Measurements from ENCODE around the gene PCDHA9. TPM values are rescaled to one million over a fixed set of nuclear protein-coding genes. Genes with fewer than 3 reads are reported as not detected.

Gene PCDHA9
- total and polyA plus RNA-seq, 7 donors, result 0.01 to 1.4 (median 0.68) TPM; not detected in 2

DNA sequence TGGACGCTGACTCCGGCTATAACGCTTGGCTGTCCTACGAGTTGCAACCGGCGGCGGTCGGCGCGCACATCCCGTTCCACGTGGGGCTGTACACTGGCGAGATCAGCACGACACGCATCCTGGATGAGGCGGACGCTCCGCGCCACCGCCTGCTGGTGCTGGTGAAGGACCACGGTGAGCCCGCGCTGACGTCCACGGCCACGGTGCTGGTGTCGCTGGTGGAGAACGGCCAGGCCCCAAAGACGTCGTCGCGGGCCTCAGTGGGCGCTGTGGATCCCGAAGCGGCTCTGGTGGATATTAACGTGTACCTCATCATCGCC is 29.0 kb downstream of the PCDHA9 start:
- H3K27me3 ChIP-seq, result peaks cover 0 to 87% (median 10%) of the 10 kb centered on the region in 3 donors
- intact Hi-C loops (cut with DNase I), result no loop called here

DNA sequence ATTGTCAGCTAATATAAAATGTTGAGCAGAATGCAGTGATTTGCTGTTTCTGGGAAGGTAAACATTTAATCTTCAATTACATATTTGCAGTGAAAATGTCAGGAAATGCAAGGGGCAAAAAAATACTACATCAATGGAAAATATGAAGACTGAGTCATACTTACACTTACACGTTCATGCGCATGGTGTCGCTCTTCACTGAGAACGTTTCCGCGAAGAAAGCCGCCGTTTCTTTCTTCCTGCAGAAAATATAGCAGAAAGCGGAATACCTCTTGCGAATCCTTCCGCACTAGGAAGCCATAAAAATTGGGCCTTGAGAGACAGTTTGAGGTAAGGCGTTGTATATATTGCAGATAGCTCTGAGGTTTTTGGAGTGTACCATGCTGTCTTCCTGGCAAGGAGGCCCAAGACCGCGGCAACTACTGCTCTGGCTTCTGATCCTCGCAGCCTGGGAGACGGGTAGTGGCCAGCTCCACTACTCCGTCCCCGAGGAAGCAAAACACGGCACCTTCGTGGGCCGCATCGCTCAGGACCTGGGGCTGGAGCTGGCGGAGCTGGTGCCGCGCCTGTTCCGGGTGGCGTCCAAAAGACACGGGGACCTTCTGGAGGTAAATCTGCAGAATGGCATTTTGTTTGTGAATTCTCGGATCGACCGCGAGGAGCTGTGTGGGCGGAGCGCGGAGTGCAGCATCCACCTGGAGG is 33.9 kb downstream of the PCDHA9 start, which contains the start of gene PCDHA13:
Gene PCDHA13 (plus strand): TSS at position 236 of the 702 bp plus-strand sequence. CDS start 145 bp downstream, at position 381.
- intact Hi-C loops (cut with DNase I), result loop anchor here (5.0 kb wide), 1 partner anchor 160 kb away; no protein-coding TSS in a partner anchor
- Histone ChIP-seq H3K4me3 (peak within 1 kb of the TSS in 2 of 4 donors; percentile 1 to 22), H3K27me3 (peaks cover 0 to 69% (median 7%) of the 10 kb centered on the region in 3 donors), H3K9me3 (peaks cover 16 to 29% (median 25%) of the 10 kb centered on the region in 4 donors), H3K27ac (peak within 1 kb of the TSS in 1 of 4 donors; percentile 43), H3K36me3 (no peaks in the 10 kb centered on the region), H3K4me1 (no peaks in the 10 kb centered on the region)
- WGBS, 2 donors, result 17 to 50% methylated on average over 35 of the region's 35 CpGs
- TF ChIP-seq, protein P1, sequence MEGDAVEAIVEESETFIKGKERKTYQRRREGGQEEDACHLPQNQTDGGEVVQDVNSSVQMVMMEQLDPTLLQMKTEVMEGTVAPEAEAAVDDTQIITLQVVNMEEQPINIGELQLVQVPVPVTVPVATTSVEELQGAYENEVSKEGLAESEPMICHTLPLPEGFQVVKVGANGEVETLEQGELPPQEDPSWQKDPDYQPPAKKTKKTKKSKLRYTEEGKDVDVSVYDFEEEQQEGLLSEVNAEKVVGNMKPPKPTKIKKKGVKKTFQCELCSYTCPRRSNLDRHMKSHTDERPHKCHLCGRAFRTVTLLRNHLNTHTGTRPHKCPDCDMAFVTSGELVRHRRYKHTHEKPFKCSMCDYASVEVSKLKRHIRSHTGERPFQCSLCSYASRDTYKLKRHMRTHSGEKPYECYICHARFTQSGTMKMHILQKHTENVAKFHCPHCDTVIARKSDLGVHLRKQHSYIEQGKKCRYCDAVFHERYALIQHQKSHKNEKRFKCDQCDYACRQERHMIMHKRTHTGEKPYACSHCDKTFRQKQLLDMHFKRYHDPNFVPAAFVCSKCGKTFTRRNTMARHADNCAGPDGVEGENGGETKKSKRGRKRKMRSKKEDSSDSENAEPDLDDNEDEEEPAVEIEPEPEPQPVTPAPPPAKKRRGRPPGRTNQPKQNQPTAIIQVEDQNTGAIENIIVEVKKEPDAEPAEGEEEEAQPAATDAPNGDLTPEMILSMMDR (IDR thresholded peaks at IDR 0.05), result no peak
- no peak for TF ChIP-seq POLR2A (IDR thresholded peaks at IDR 0.05)
- no peak for TF ChIP-seq POLR2AphosphoS5 (IDR thresholded peaks at IDR 0.05)
- no peak for TF ChIP-seq EP300 (IDR thresholded peaks at IDR 0.05)
- DNase-seq, result no peak

More for the DNA sequence above, 29.0 kb downstream of the PCDHA9 start:
- WGBS, 2 donors, result 55 to 80% methylated on average over 37 of the region's 37 CpGs
- DNase-seq, result no peak
- no peak overlapping the region for H3K27ac ChIP-seq
- H3K4me1 ChIP-seq, result no peaks in the 10 kb centered on the region
- no peak overlapping the region for H3K4me3 ChIP-seq
- H3K9me3 ChIP-seq, result peaks cover 8 to 27% (median 16%) of the 10 kb centered on the region in 4 donors
- H3K36me3 ChIP-seq, result no peaks in the 10 kb centered on the region
- TF ChIP-seq POLR2A (IDR thresholded peaks at IDR 0.05), result no peak
- TF ChIP-seq EP300 (IDR thresholded peaks at IDR 0.05), result no peak
- no peak for TF ChIP-seq POLR2AphosphoS5 (IDR thresholded peaks at IDR 0.05)
- TF ChIP-seq, protein P1 (IDR thresholded peaks at IDR 0.05), result no peak

DNA sequence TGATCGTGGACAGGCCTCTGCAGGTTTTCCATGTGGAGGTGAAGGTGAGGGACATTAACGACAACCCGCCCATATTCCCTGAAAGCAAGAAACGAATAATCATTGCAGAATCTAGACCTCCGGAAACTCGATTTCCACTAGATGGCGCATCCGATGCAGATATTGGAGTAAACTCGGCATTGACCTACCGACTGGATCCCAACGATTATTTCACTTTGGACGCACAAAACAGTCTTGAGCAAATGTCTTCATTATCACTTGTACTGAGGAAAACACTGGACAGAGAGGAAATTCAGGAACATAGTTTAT is 34.4 kb downstream of the PCDHA9 start:
- H3K4me1 ChIP-seq, result no peaks in the 10 kb centered on the region
- peaks cover 11 to 27% (median 21%) of the 10 kb centered on the region in 4 donors for H3K9me3 ChIP-seq
- intact Hi-C loops (cut with DNase I), result loop anchor here (5.0 kb wide), 1 partner anchor 160 kb away; no protein-coding TSS in a partner anchor
- no peak overlapping the region for H3K27ac ChIP-seq
- no peak for DNase-seq
- H3K4me3 ChIP-seq, result peak overlapping the region in 1 of 4 donors; percentile 22
- no peaks in the 10 kb centered on the region for H3K36me3 ChIP-seq
- H3K27me3 ChIP-seq, result peaks cover 0 to 64% (median 7%) of the 10 kb centered on the region in 3 donors
- TF ChIP-seq POLR2A (IDR thresholded peaks at IDR 0.05) (no peak), POLR2AphosphoS5 (IDR thresholded peaks at IDR 0.05) (no peak), EP300 (IDR thresholded peaks at IDR 0.05) (no peak)
- TF ChIP-seq, protein P1 (IDR thresholded peaks at IDR 0.05), result no peak
- WGBS, 2 donors, result 23 to 52% methylated on average over 12 of the region's 12 CpGs

DNA sequence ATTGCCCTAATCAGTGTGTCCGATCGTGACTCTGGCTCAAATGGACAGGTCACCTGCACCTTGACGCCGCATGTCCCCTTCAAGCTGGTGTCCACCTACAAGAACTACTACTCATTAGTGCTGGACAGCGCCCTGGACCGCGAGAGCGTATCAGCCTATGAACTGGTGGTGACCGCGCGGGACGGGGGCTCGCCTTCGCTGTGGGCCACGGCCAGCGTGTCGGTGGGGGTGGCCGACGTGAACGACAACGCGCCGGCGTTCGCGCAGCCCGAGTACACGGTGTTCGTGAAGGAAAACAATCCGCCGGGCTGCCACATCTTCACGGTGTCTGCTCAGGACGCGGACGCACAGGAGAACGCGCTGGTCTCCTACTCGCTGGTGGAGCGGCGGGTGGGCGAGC is 35.2 kb downstream of the PCDHA9 start:
- Histone ChIP-seq H3K4me3 (no peak overlapping the region), H3K27ac (no peak overlapping the region), H3K36me3 (no peaks in the 10 kb centered on the region), H3K9me3 (peaks cover 11 to 24% (median 20%) of the 10 kb centered on the region in 4 donors), H3K4me1 (no peaks in the 10 kb centered on the region), H3K27me3 (peaks cover 0 to 57% (median 7%) of the 10 kb centered on the region in 3 donors)
- intact Hi-C loops (cut with DNase I), result loop anchor here (5.0 kb wide), 1 partner anchor 159 kb away; no protein-coding TSS in a partner anchor
- no peak for DNase-seq
- TF ChIP-seq EP300 (IDR thresholded peaks at IDR 0.05) (no peak), POLR2A (IDR thresholded peaks at IDR 0.05) (no peak), POLR2AphosphoS5 (IDR thresholded peaks at IDR 0.05) (no peak)
- TF ChIP-seq, protein P1 (IDR thresholded peaks at IDR 0.05), result no peak
- WGBS, 2 donors, result 54 to 82% methylated on average over 41 of the region's 41 CpGs
